ES-I3 (cell line): ENCODE data around the gene ARMC8.

ENCODE experiments used
- H3K36me3 ChIP-seq: 2 replicates; pipeline ENCODE4 v1.6.1; 2013; ENCODE audit warnings: mild to moderate bottlenecking, low read length, control low read depth, moderate library complexity; ENCODE audit not compliant: insufficient read depth
- H3K4me1 ChIP-seq: 2 replicates; pipeline ENCODE4 v1.6.1; 2013; ENCODE audit warnings: mild to moderate bottlenecking, control low read depth, low read length; ENCODE audit not compliant: insufficient read depth
- H3K9ac ChIP-seq: 2 replicates; pipeline ENCODE4 v1.6.1; 2013; ENCODE audit warnings: low read depth, mild to moderate bottlenecking, low read length, moderate library complexity
- H3K9me3 ChIP-seq: 2 replicates; pipeline ENCODE4 v1.6.1; 2013; ENCODE audit warnings: mild to moderate bottlenecking, low read length, moderate library complexity; ENCODE audit not compliant: control insufficient read depth, insufficient read depth

The ARMC8 gene

GRCh38 chr3:138210528-138210927 is 23.4 kb downstream of the ARMC8 start:
- Histone ChIP-seq H3K9ac (no peak overlapping the region), H3K9me3 (no peaks in the 10 kb centered on the region), H3K4me1 (peaks cover 23% of the 10 kb centered on the region), H3K36me3 (no peaks in the 10 kb centered on the region)

- no peak overlapping the region for H3K9ac ChIP-seq
- no peaks in the 10 kb centered on the region for H3K9me3 ChIP-seq
- no peaks in the 10 kb centered on the region for H3K36me3 ChIP-seq
- peaks cover 23% of the 10 kb centered on the region for H3K4me1 ChIP-seq
Measured at GRCh38 chr3:138213398-138214085, 26.4 kb downstream of the ARMC8 start.

GRCh38 chr3:138219255-138219654 is 32.2 kb downstream of the ARMC8 start:
- no peaks in the 10 kb centered on the region for H3K9me3 ChIP-seq
- peaks cover 15% of the 10 kb centered on the region for H3K4me1 ChIP-seq
- peaks cover 7% of the 10 kb centered on the region for H3K36me3 ChIP-seq
- H3K9ac ChIP-seq, result no peak overlapping the region

GRCh38 chr3:138220242-138220641 is 33.1 kb downstream of the ARMC8 start:
- H3K9me3 ChIP-seq, result no peaks in the 10 kb centered on the region
- no peak overlapping the region for H3K9ac ChIP-seq
- H3K4me1 ChIP-seq, result peaks cover 15% of the 10 kb centered on the region
- peaks cover 14% of the 10 kb centered on the region for H3K36me3 ChIP-seq

GRCh38 chr3:138220788-138221187 is 33.7 kb downstream of the ARMC8 start:
- peaks cover 15% of the 10 kb centered on the region for H3K4me1 ChIP-seq
- H3K36me3 ChIP-seq, result peaks cover 14% of the 10 kb centered on the region
- H3K9ac ChIP-seq, result no peak overlapping the region
- H3K9me3 ChIP-seq, result no peaks in the 10 kb centered on the region

GRCh38 chr3:138222131-138222941 is 35.2 kb downstream of the ARMC8 start:
- H3K9ac ChIP-seq, result no peak overlapping the region
- no peaks in the 10 kb centered on the region for H3K9me3 ChIP-seq
- H3K4me1 ChIP-seq, result peaks cover 15% of the 10 kb centered on the region
- peaks cover 14% of the 10 kb centered on the region for H3K36me3 ChIP-seq

GRCh38 chr3:138222942-138223287 is 35.8 kb downstream of the ARMC8 start:
- H3K9me3 ChIP-seq, result no peaks in the 10 kb centered on the region
- H3K9ac ChIP-seq, result no peak overlapping the region
- peaks cover 14% of the 10 kb centered on the region for H3K36me3 ChIP-seq
- H3K4me1 ChIP-seq, result peaks cover 15% of the 10 kb centered on the region

- H3K9me3 ChIP-seq, result no peaks in the 10 kb centered on the region
- no peaks in the 10 kb centered on the region for H3K4me1 ChIP-seq
- no peak overlapping the region for H3K9ac ChIP-seq
- H3K36me3 ChIP-seq, result peaks cover 14% of the 10 kb centered on the region
Measured at GRCh38 chr3:138227650-138228049, 40.5 kb downstream of the ARMC8 start.

- no peaks in the 10 kb centered on the region for H3K9me3 ChIP-seq
- H3K36me3 ChIP-seq, result no peaks in the 10 kb centered on the region; the same call in 1 of the 2 replicates
- no peaks in the 10 kb centered on the region for H3K4me1 ChIP-seq
- no peak overlapping the region for H3K9ac ChIP-seq
Measured at GRCh38 chr3:138230525-138230924, 43.4 kb downstream of the ARMC8 start.

- no peak overlapping the region for H3K9ac ChIP-seq
- no peaks in the 10 kb centered on the region for H3K9me3 ChIP-seq
- peaks cover 7% of the 10 kb centered on the region for H3K36me3 ChIP-seq
- no peaks in the 10 kb centered on the region for H3K4me1 ChIP-seq
Measured at GRCh38 chr3:138232705-138233364, 45.7 kb downstream of the ARMC8 start.

GRCh38 chr3:138234401-138235179 is 47.5 kb downstream of the ARMC8 start:
- no peak overlapping the region for H3K9ac ChIP-seq
- no peaks in the 10 kb centered on the region for H3K4me1 ChIP-seq
- peaks cover 7% of the 10 kb centered on the region for H3K36me3 ChIP-seq
- H3K9me3 ChIP-seq, result no peaks in the 10 kb centered on the region

GRCh38 chr3:138238711-138239110 is 51.6 kb downstream of the ARMC8 start:
- H3K4me1 ChIP-seq, result no peaks in the 10 kb centered on the region
- H3K9ac ChIP-seq, result no peak overlapping the region
- no peaks in the 10 kb centered on the region for H3K9me3 ChIP-seq
- H3K36me3 ChIP-seq, result peaks cover 7% of the 10 kb centered on the region

- H3K9me3 ChIP-seq, result no peaks in the 10 kb centered on the region
- no peaks in the 10 kb centered on the region for H3K4me1 ChIP-seq
- H3K9ac ChIP-seq, result no peak overlapping the region
- H3K36me3 ChIP-seq, result peaks cover 6% of the 10 kb centered on the region
Measured at GRCh38 chr3:138241061-138241460, 54.0 kb downstream of the ARMC8 start.

- Histone ChIP-seq H3K9ac (no peak overlapping the region), H3K9me3 (no peaks in the 10 kb centered on the region), H3K36me3 (peaks cover 3% of the 10 kb centered on the region; the same call in 1 of the 2 replicates), H3K4me1 (no peaks in the 10 kb centered on the region)
Measured at GRCh38 chr3:138241676-138242075, 54.6 kb downstream of the ARMC8 start.
